ENCODE measurements around the gene HDAC4. TPM values are rescaled to one million over a fixed set of nuclear protein-coding genes. Genes with fewer than 3 reads are reported as not detected.

The HDAC4 gene
- total and polyA plus RNA-seq, 3 donors from 2014 or later, result 29.0 to 67.5 (median 58.7) TPM

- TF ChIP-seq CTCF (IDR thresholded peaks at IDR 0.05), result no peak
- TF ChIP-seq POLR2A (IDR thresholded peaks at IDR 0.05), result no peak
- H3K4me1 ChIP-seq, result peaks cover 41% of the 10 kb centered on the region
Measured at GRCh38 chr2:239262484-239263230, 138.2 kb downstream of the HDAC4 start.

GRCh38 chr2:239261796-239262483, 138.9 kb downstream of the HDAC4 start:
- 84 to 86% methylated on average over 13 to 22 of the region's 22 CpGs for whole genome bisulfite sequencing, 2 donors
- Histone ChIP-seq H3K4me1 (peaks cover 34% of the 10 kb centered on the region), H3K4me3 (no peak overlapping the region), H3K27me3 (no peaks in the 10 kb centered on the region), H3K36me3 (ENCODE audit: low read depth, missing control alignments) (no peaks in the 10 kb centered on the region), H3K27ac (peak overlapping the region; percentile 25 to 50), H3K9me3 (no peaks in the 10 kb centered on the region)
- TF ChIP-seq POLR2A (IDR thresholded peaks at IDR 0.05) (no peak), CTCF (IDR thresholded peaks at IDR 0.05) (no peak)
- DNase-seq, result no peak
- intact Hi-C loops (cut with DNase I; ENCODE audit: low total_unique reads), result no loop called here

More at GRCh38 chr2:239262484-239263230, 138.2 kb downstream of the HDAC4 start:
- H3K4me3 ChIP-seq, result no peak overlapping the region
- peak overlapping the region in 1 of 2 donors; percentile 50 for H3K27ac ChIP-seq
- WGBS, 2 donors, result 83 to 84% methylated on average over 13 to 23 of the region's 23 CpGs
- peak; percentile 14 for DNase-seq
- H3K36me3 ChIP-seq (ENCODE audit: low read depth, missing control alignments), result no peaks in the 10 kb centered on the region
- intact Hi-C loops (cut with DNase I; ENCODE audit: low total_unique reads), result no loop called here
- H3K27me3 ChIP-seq, result no peaks in the 10 kb centered on the region
- no peaks in the 10 kb centered on the region for H3K9me3 ChIP-seq

- Histone ChIP-seq H3K27me3 (no peaks in the 10 kb centered on the region), H3K4me1 (peaks cover 30% of the 10 kb centered on the region), H3K27ac (peak overlapping the region in 1 of 2 donors; percentile 25), H3K4me3 (no peak overlapping the region), H3K36me3 (ENCODE audit: low read depth, missing control alignments) (no peaks in the 10 kb centered on the region), H3K9me3 (no peaks in the 10 kb centered on the region)
- TF ChIP-seq POLR2A (IDR thresholded peaks at IDR 0.05) (no peak), CTCF (IDR thresholded peaks at IDR 0.05) (no peak)
- intact Hi-C loops (cut with DNase I; ENCODE audit: low total_unique reads), result no loop called here
- WGBS, 2 donors, result 97 to 100% methylated on average over 4 to 8 of the region's 8 CpGs
- DNase-seq, result no peak
Measured at GRCh38 chr2:239261356-239261755, 139.5 kb downstream of the HDAC4 start.

GRCh38 chr2:239260546-239261327, 140.1 kb downstream of the HDAC4 start:
- peaks cover 25% of the 10 kb centered on the region for H3K4me1 ChIP-seq
- intact Hi-C loops (cut with DNase I; ENCODE audit: low total_unique reads), result no loop called here
- no peaks in the 10 kb centered on the region for H3K27me3 ChIP-seq
- H3K4me3 ChIP-seq, result no peak overlapping the region
- H3K36me3 ChIP-seq (ENCODE audit: low read depth, missing control alignments), result no peaks in the 10 kb centered on the region
- peak; percentile 10 for DNase-seq
- H3K27ac ChIP-seq, result no peak overlapping the region
- 93 to 97% methylated on average over 17 to 21 of the region's 21 CpGs for WGBS, 2 donors
- no peak for TF ChIP-seq CTCF (IDR thresholded peaks at IDR 0.05)
- TF ChIP-seq POLR2A (IDR thresholded peaks at IDR 0.05), result no peak
- H3K9me3 ChIP-seq, result no peaks in the 10 kb centered on the region

All from testis (tissue), 3 donors.